IMR-90 (cell line): ENCODE results near the gene NRF1.

Experiments used
- BHLHE40 ChIP-seq: fragments of 150-350 bp; IDR thresholded peaks from 2 replicates; pipeline ENCODE4 v1.6.1; 2016; ENCODE audit warnings: mild to moderate bottlenecking, low read depth, low read length
- CEBPB ChIP-seq: IDR thresholded peaks from 2 replicates; pipeline ENCODE4 v1.6.1; 2012; ENCODE audit warnings: low read depth, low read length, improper control_type of control experiment
- MAFK ChIP-seq: IDR thresholded peaks from 2 replicates; pipeline ENCODE4 v1.6.1; 2012; ENCODE audit warnings: low read depth, low read length, improper control_type of control experiment
- MXI1 ChIP-seq: IDR thresholded peaks from 2 replicates; pipeline ENCODE4 v1.6.1; 2012; ENCODE audit warnings: low read depth, mild to moderate bottlenecking, low read length, moderate library complexity, borderline replicate concordance
- POLR2A ChIP-seq: IDR thresholded peaks from 2 replicates; pipeline ENCODE4 v1.6.1; 2012; ENCODE audit warnings: mild to moderate bottlenecking, low read depth, low read length
- RAD21 ChIP-seq: IDR thresholded peaks from 2 replicates; pipeline ENCODE4 v1.6.1; 2012; ENCODE audit warnings: low read length, improper control_type of control experiment
- TF ChIP-seq, protein P1 (sequence below): conservative IDR thresholded peaks from 2 replicates; pipeline ENCODE4 v1.5.1; 2012; ENCODE audit warnings: mild to moderate bottlenecking, low read depth, low read length, improper control_type of control experiment
- TF ChIP-seq, protein P2 (sequence below): fragments of 150-350 bp; IDR thresholded peaks from 2 replicates; pipeline ENCODE4 v1.6.1; 2017; ENCODE audit warnings: mild to moderate bottlenecking, antibody characterized with exemption, low read length, low read depth

- TF ChIP-seq CEBPB (no peak), POLR2A (no peak), RAD21 (no peak), BHLHE40 (no peak), MAFK (no peak), MXI1 (no peak)
- TF ChIP-seq, protein P1, sequence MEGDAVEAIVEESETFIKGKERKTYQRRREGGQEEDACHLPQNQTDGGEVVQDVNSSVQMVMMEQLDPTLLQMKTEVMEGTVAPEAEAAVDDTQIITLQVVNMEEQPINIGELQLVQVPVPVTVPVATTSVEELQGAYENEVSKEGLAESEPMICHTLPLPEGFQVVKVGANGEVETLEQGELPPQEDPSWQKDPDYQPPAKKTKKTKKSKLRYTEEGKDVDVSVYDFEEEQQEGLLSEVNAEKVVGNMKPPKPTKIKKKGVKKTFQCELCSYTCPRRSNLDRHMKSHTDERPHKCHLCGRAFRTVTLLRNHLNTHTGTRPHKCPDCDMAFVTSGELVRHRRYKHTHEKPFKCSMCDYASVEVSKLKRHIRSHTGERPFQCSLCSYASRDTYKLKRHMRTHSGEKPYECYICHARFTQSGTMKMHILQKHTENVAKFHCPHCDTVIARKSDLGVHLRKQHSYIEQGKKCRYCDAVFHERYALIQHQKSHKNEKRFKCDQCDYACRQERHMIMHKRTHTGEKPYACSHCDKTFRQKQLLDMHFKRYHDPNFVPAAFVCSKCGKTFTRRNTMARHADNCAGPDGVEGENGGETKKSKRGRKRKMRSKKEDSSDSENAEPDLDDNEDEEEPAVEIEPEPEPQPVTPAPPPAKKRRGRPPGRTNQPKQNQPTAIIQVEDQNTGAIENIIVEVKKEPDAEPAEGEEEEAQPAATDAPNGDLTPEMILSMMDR, result no peak
- TF ChIP-seq, protein P2, sequence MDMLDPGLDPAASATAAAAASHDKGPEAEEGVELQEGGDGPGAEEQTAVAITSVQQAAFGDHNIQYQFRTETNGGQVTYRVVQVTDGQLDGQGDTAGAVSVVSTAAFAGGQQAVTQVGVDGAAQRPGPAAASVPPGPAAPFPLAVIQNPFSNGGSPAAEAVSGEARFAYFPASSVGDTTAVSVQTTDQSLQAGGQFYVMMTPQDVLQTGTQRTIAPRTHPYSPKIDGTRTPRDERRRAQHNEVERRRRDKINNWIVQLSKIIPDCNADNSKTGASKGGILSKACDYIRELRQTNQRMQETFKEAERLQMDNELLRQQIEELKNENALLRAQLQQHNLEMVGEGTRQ, result no peak
These were observed 168.9 kb downstream of the NRF1 start for GRCh38 chr7:129780257-129780973.
